ENCODE measurements around the gene FBXO21.

GRCh38 chr12:117180758-117181467 lies 9.4 kb downstream of the FBXO21 start:
- TF ChIP-seq CTCF (IDR thresholded peaks at IDR 0.05) (no peak), POLR2A (IDR thresholded peaks at IDR 0.05) (no peak), POLR2AphosphoS5 (IDR thresholded peaks at IDR 0.05) (no peak)
